ENCODE results near the gene TMEM253.

The TMEM253 gene

DNA sequence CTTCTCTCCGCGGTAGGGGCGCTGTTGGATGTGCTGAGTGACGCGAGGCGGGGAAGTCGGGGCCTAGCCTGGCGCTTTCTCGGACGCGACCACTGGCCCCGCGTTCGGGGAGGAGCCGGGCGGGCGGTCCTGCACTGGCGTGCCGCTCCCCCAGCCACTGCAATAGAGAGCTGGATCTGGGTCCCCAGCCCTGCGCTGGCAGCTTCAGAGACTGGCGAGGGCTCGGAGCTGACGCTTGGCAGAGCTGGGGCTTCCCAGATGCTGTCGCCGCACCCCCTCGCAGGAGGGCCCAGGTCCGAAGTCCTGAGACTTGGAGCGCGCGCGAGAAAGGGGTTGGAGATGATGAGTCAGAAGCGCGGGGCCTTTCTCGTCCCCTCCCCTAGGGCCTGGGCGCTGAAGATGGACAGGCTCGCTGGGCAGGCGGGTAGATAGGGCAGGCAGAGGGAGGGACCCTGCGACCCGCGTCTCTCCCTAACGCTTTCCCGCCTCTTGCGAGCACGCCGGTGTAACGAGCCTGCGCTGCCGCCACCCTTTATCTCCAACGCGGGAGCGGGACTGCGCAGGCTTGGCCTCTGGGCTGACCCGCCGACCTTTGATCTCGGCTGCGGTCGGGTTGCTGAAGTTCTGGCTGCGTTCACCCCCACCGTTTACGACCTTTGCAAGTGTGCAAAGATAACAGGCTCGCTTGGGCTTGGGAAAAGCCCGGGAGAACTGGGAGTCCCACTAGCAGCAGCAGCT is 3.0 kb downstream of the TMEM253 start (continued):
- peak; percentile 79 for TF ChIP-seq KLF1 (tag by site-specific recombination; IDR thresholded peaks at IDR 0.05)
- TF ChIP-seq ZNF629 (tag by site-specific recombination; IDR thresholded peaks at IDR 0.05): peak; percentile 85
- TF ChIP-seq ZBTB10 (tag by site-specific recombination; IDR thresholded peaks at IDR 0.05): peak; percentile 62
- no peak for TF ChIP-seq ZNF19 (tag by site-specific recombination; IDR thresholded peaks at IDR 0.05; ENCODE audit: low read depth)
- TF ChIP-seq ZNF2 (tag by site-specific recombination; IDR thresholded peaks at IDR 0.05): peak; percentile 92; the same call in 1 of the 2 replicates
- peak; percentile 32; the same call in 1 of the 2 replicates for TF ChIP-seq ZNF449 (tag by site-specific recombination; IDR thresholded peaks at IDR 0.05)
- no peak for TF ChIP-seq ZNF416 (tag by site-specific recombination; IDR thresholded peaks at IDR 0.05)
- TF ChIP-seq ZNF366 (tag by site-specific recombination; conservative IDR thresholded peaks at IDR 0.05): no peak
- TF ChIP-seq ZNF146 (tag by site-specific recombination; IDR thresholded peaks at IDR 0.05): no peak; the same call in none of the 2 replicates
- peak; percentile 58; the same call in 1 of the 2 replicates for TF ChIP-seq OVOL3 (tag by site-specific recombination; IDR thresholded peaks at IDR 0.05)
- TF ChIP-seq, protein P1, sequence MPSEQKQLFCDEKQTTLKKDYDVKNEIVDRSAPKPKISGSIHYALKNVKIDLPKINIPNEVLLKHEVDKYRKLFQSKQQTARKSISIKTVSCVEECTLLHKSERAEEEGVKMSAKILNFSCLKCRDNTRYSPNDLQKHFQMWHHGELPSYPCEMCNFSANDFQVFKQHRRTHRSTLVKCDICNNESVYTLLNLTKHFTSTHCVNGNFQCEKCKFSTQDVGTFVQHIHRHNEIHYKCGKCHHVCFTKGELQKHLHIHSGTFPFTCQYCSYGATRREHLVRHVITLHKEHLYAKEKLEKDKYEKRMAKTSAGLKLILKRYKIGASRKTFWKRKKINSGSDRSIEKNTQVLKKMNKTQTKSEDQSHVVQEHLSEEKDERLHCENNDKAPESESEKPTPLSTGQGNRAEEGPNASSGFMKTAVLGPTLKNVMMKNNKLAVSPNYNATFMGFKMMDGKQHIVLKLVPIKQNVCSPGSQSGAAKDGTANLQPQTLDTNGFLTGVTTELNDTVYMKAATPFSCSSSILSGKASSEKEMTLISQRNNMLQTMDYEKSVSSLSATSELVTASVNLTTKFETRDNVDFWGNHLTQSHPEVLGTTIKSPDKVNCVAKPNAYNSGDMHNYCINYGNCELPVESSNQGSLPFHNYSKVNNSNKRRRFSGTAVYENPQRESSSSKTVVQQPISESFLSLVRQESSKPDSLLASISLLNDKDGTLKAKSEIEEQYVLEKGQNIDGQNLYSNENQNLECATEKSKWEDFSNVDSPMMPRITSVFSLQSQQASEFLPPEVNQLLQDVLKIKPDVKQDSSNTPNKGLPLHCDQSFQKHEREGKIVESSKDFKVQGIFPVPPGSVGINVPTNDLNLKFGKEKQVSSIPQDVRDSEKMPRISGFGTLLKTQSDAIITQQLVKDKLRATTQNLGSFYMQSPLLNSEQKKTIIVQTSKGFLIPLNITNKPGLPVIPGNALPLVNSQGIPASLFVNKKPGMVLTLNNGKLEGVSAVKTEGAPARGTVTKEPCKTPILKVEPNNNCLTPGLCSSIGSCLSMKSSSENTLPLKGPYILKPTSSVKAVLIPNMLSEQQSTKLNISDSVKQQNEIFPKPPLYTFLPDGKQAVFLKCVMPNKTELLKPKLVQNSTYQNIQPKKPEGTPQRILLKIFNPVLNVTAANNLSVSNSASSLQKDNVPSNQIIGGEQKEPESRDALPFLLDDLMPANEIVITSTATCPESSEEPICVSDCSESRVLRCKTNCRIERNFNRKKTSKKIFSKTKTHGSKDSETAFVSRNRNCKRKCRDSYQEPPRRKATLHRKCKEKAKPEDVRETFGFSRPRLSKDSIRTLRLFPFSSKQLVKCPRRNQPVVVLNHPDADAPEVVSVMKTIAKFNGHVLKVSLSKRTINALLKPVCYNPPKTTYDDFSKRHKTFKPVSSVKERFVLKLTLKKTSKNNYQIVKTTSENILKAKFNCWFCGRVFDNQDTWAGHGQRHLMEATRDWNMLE (tag by site-specific recombination; conservative IDR thresholded peaks at IDR 0.05; ENCODE audit: low read depth): peak; percentile 46
- peak; percentile 90 for TF ChIP-seq SP3 (tag by site-specific recombination; IDR thresholded peaks at IDR 0.05)
- TF ChIP-seq ZNF621 (tag by site-specific recombination; IDR thresholded peaks at IDR 0.05): no peak
- TF ChIP-seq ZEB2 (tag by site-specific recombination; IDR thresholded peaks at IDR 0.05): peak; percentile 89
- TF ChIP-seq, protein P2, sequence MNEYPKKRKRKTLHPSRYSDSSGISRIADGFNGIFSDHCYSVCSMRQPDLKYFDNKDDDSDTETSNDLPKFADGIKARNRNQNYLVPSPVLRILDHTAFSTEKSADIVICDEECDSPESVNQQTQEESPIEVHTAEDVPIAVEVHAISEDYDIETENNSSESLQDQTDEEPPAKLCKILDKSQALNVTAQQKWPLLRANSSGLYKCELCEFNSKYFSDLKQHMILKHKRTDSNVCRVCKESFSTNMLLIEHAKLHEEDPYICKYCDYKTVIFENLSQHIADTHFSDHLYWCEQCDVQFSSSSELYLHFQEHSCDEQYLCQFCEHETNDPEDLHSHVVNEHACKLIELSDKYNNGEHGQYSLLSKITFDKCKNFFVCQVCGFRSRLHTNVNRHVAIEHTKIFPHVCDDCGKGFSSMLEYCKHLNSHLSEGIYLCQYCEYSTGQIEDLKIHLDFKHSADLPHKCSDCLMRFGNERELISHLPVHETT (tag by site-specific recombination; IDR thresholded peaks at IDR 0.05): peak; percentile 90; the same call in 1 of the 2 replicates
- TF ChIP-seq ZNF214 (tag by site-specific recombination; IDR thresholded peaks at IDR 0.05; ENCODE audit: borderline replicate concordance): no peak
- no peak for TF ChIP-seq ZNF558 (tag by site-specific recombination; IDR thresholded peaks at IDR 0.05)
- peak; percentile 92 for TF ChIP-seq ZNF24 (tag by site-specific recombination; IDR thresholded peaks at IDR 0.05)
- TF ChIP-seq, protein P3, sequence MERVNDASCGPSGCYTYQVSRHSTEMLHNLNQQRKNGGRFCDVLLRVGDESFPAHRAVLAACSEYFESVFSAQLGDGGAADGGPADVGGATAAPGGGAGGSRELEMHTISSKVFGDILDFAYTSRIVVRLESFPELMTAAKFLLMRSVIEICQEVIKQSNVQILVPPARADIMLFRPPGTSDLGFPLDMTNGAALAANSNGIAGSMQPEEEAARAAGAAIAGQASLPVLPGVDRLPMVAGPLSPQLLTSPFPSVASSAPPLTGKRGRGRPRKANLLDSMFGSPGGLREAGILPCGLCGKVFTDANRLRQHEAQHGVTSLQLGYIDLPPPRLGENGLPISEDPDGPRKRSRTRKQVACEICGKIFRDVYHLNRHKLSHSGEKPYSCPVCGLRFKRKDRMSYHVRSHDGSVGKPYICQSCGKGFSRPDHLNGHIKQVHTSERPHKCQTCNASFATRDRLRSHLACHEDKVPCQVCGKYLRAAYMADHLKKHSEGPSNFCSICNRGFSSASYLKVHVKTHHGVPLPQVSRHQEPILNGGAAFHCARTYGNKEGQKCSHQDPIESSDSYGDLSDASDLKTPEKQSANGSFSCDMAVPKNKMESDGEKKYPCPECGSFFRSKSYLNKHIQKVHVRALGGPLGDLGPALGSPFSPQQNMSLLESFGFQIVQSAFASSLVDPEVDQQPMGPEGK (tag by site-specific recombination; IDR thresholded peaks at IDR 0.05): peak; percentile 93
- TF ChIP-seq, protein P4, sequence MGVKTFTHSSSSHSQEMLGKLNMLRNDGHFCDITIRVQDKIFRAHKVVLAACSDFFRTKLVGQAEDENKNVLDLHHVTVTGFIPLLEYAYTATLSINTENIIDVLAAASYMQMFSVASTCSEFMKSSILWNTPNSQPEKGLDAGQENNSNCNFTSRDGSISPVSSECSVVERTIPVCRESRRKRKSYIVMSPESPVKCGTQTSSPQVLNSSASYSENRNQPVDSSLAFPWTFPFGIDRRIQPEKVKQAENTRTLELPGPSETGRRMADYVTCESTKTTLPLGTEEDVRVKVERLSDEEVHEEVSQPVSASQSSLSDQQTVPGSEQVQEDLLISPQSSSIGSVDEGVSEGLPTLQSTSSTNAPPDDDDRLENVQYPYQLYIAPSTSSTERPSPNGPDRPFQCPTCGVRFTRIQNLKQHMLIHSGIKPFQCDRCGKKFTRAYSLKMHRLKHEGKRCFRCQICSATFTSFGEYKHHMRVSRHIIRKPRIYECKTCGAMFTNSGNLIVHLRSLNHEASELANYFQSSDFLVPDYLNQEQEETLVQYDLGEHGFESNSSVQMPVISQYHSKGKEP (tag by site-specific recombination; IDR thresholded peaks at IDR 0.05): 0 out of 2 replicates have a peak, but pooled peaks have one; percentile 20
- peak; percentile 97 for TF ChIP-seq KLF8 (tag by site-specific recombination; IDR thresholded peaks at IDR 0.05)
- peak; percentile 88 for TF ChIP-seq ZNF692 (tag by site-specific recombination; IDR thresholded peaks at IDR 0.05)
- no peak for TF ChIP-seq ZNF654 (tag by site-specific recombination; IDR thresholded peaks at IDR 0.05; ENCODE audit: low read depth)

Data from HEK293 (cell line).